NCI-H146 treated with DMSO at 0.1 percent for 48 hours (cell line): Measurements from ENCODE around the gene MAP3K21.

Experiments used
- DNase-seq: peaks from one replicate; lab custom pipeline; 2025; ENCODE audit not compliant: unreplicated experiment; lab: John Stamatoyannopoulos, UW

MAP3K21 gene

DNA sequence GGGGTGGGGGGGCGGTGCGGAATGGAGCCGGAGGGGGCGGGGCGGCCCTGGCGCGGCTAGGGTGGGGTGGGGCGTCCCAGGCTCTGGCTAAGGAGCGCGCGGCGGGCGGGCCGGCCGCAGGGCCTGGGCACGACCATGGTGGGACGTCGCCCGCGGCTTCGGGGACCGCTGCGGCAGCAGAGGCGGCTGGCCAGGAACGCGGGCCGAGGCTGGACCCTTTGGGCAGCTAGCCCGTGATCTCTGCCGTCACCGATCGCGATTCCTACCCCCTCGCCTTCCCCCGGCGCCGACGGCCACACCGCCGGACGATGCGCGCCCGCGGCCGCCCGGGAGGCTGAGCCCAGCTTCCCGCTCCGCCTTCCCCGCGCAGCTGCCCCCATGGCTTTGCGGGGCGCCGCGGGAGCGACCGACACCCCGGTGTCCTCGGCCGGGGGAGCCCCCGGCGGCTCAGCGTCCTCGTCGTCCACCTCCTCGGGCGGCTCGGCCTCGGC is at the start of gene MAP3K21:
Gene MAP3K21, plus strand, starts transcription at position 74 of the 491 bp plus-strand sequence. Its CDS starts 305 bp downstream, at position 379.
- DNase-seq, result no peak

DNA sequence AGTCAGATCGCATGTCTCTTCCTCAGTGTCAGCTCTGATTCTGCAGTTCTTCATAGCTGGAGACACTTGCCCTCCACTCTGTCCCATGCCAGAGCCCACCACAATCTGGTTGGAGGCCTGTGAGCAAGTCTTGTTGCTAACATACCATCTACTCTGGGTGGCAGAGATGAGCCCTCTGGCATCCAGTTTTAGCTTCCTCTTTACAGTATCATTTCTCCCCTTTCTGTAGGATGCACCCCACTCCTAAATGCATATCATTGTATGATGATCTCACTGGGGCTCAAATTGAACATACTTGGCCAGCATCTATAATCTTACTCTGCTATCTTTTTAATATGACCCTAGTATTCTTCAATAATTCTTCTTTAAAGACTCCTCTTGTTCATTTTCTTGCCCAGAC is 48.9 kb upstream of the MAP3K21 start:
- DNase-seq, result no peak

DNA sequence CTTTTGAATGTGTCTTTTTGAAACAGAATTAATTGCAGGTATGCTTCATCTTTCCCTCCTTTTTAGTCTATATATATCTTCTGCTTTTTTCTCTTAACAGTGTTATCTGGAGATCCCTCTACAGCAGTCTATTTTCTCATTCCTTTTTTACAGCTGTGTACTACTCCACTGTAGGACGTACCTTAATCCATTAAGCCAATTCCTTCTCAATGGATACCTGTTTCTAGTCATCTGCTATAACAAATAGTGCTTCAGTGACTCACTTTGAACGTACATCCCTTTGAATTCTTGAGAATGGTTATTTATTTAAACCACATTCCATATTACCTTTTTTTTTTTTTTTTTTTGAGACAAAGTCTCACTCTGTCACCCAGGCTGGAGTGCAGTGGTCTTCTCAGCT is 47.6 kb upstream of the MAP3K21 start:
- no peak for DNase-seq

DNA sequence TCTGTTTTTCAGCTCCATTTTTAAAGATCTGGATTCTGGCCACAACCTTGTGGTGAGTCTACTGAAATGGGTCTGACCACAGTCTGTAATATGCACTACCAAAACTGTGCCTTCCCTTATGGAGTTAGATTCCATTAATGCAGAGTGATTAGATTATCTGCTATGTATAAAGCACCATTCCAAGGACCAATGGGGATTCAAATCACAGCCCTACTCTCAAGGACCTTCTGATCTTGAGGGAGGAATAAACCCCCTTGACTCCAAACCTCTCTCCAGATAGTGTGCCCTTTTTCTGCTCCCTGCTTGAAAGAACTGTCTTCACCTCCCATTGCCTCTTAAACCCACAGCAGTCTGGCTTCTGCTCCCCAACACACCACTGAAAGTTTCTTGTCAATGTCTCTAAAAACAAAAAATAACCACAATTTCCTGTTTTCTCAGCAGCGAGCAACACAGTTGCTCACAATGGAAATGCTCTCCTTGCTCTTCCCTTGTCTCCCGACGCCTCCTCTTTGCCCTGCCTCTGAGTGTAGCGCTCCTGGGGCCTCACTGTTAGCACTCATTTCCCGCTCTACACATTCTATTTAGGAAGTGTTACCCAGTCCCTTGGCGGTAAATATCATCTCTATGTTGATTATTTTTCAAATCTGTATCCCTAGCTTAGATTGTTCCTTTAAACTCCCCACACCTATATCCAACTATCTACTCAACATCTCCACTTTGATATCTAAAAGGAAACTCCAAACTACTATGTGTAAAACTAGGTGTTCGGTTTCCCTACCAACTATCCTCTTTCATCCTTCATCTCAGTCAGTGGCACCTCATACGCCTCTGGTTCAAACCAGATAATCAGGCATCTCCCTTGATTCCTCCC is 45.6 kb upstream of the MAP3K21 start:
- no peak for DNase-seq

DNA sequence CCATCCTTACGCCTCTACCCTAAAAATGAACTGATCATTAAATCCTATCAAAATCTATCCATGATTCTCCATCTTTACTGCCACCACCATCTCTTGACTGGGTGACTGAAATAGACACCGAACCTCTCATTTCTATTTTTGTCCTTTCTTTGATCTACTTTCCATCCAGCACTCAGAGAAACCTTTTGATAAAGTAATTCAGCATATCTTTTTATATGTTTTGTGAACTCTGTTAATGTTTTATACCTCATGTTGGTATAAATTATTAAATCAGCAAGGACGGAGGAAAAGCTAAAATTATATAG is 45.0 kb upstream of the MAP3K21 start:
- DNase-seq, result no peak

DNA sequence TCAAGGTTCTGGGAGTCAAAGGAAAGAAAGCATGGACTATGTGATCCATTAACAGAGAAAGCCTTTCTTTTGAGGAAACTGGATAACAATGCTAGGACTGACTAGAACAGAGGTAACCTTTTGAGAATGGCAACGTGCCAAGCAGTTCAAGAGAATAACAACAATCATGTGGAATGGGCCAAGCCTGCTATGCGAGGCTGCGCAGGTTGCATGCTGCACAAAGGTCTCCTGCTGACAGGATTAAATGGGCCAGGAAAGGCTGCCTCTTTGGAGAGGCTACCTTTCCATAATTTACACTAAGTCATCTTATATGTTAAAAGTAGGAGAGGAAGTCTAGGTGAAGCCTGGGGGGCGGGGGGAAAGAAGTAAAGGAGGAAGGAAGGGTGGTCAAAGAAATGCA is 37.8 kb upstream of the MAP3K21 start:
- peak; percentile 82 for DNase-seq

DNA sequence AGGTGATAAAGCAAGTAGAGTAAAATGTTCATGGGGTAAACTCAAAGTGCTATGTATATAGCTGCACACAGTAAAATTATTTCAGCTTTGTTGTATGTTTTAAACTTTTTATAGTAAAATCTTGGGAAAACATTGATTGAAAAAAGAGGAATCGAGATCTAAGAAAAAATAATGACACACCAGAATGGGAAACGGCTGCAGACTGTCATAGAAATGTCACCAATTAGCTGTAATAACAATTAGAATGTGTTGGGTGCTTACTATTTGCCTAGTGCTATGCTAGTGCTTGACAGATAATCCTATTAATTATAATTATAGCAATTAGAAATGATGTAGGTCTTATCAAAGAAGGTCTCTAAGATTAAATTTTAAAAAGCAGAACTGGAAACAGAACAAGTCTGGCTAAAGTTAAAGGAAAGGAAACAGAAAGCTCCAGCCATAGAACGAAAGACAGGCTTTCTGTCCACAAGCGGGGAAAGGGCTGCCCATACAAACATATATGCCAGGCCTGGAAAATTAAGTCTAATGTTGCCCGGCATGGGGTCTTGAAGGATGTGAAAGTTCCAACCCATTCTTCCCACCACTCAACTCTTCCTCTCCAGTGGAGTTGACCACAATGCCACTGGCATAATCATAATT is 37.0 kb upstream of the MAP3K21 start:
- DNase-seq, result no peak

DNA sequence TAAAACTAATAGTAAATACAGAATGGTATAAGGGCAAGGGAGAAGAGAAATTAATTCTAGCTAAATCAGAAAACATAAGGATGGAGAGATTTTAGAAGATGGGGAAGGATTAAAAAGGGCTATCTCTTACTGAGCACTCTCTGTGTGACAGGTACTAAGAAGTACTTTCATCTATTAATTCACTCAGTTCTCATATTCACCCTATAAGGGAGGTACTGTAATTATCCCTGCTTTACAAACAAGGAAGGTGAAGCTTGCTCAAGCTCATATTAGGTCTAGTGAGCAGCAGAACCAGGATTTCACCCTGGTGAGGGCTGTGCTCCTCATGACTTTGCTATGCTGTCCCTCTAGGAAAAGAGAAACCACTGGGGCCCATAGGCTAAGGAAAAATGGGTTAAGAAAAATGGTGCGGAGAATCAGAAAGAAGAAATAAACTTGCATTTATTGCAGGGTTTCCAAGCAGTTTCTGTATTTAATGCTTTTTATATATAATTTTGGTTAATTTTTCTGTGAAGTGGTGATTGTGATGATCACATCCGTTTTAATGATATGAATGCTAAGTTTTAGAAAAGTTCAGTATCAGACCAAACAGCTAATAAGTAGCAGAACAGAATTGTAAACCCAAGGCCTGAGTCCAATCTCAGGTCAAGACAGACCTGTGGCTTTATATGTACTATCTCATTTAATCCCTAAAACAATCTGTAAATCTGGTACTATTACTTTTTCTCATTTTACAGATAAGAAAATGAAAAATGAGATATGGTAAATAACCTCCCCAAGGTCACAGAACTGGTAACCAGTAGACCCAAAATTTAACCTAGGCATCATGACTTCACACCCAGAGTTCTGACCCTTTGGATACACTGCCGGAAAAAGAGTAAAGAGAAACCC is 33.7 kb upstream of the MAP3K21 start:
- DNase-seq, result no peak

DNA sequence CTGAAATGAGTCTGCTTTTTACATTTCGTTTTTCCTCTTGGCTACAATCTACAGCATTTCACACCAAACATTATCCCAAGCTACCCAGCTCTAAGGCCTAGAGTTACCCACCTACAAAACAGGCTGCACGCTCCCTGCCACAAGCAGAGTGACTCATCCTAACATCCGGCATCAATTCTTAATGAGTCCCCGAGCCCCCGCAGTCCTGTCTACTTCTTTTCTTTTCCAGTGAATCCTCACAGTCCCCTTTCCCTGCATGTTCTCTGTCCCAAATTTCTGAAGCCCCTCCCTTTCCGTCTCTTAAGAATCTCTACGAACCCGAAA is 32.6 kb upstream of the MAP3K21 start:
- DNase-seq, result peak; percentile 46

DNA sequence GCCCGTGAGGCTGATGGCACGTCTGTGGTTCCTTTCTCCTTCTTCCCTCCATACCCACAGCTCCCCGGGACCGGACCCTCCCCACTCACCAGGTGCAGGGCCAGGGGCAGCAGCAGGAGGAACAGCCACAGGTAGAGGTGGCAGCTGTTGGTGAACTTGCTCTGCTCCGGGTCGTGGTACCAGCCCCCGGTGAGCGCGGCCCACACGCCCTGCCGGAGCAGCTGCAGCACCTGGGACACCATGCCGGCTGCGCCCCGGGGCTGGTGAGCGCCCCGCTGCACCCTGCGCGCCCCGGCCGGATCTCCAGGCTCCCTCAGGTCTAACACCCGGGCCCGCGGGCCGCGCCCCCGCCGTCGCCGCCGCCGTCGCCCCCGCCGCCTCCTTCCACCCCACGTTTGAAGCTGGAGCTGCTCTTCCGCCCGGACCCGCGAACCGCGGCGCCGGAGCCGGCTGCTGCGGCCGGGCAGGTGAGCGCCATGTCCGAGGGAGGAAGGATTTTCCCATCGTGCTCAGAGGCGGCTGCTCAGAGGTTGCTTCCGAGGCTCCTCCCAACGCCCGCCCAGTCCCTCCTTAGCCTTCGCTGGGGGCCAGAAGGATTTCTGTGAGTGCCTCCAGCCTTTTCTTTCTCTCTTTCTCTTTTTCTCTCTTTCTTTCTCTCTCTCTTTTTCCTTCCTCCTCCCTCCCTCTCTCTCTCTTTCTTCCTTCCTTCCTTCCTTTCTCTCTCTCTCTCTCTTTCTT is 32.1 kb upstream of the MAP3K21 start, which contains the start of gene PCNX2:
Gene PCNX2, minus strand, starts transcription at position 489 of the 738 bp plus-strand sequence. Its CDS starts 247 bp downstream, at position 242.
- peak; percentile 77 for DNase-seq

DNA sequence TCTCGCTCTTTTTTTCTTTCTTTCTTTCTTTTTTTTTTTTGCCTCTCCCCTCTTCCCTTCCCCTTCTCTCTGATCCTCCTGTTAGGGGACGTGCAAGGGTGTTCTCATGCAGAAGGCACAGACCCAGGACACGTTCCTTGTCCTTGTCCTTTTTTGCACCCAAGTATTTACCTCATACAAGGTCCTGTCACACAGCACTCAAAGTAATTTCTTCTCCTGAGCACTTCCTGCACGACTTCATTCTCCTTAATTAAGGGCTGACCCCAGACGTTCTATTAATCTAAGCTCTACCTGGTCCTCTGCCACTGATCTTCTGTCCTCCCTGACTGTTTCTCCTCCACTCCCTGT is 31.6 kb upstream of the MAP3K21 start:
- no peak for DNase-seq

DNA sequence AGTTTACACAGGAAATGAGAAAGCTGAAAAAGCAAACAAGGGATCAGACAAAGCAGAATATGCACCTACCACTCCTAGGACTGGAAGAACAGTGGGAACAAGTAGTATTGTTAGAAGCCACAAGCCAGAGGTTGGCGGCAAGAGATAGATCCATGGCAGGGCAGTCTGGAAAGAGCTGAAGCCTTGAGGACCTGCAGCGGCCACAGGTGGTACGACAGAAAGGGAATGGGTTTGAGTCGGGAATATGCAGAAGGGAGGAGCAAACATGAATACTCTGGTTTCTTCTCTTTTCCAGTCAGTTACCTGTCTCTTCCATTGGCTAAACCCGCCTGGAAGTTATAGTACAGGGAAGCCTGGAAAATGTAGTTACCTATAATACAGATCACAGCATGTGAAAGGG is 28.1 kb upstream of the MAP3K21 start:
- DNase-seq, result peak; percentile 5

DNA sequence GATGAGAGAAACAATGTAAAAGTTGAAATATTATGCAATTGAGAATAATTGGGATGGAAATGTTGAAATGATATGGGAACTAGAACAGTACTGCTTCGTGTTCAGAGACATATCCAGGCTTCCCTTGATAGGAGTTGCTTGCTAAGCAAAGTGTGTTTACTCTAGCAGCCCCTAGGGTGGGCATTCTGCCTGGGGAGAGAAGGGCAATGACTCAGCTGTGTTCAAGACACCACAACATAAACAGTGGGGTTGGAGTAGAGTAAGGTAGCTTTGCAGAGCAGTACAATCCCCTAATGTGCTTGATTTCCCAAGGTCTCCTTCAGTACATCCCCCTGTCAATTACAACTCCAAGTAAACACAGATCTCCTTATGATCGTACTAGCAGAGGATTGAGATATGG is 27.2 kb upstream of the MAP3K21 start:
- DNase-seq, result no peak

DNA sequence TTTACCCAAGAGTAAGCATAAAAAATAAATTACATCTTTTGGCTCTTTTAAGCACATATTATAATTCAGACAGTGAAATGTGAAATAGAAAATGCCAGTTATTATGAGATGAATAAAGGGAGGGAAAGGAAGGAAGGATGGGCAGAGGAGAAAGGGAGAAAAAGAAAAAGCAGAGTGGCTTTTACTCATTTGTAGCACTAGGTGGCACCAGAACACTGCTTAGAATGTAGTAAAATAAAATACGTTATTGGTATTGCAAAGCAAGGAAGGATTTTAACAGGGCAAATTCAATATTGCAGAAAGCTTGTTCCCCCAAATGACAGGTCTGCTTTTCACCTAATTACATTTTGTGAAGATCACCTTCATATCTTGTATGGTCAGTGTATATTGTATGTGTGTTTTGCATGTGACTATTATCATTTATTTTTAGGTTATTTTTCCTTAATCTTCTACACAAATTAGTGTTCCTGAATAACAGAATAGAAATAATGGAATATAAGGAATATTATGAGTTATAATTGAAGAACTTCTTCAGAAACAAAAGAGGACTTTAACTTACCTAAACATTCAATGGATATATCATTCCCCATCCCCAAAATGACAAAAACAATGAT is 22.9 kb upstream of the MAP3K21 start:
- peak; percentile 9 for DNase-seq

DNA sequence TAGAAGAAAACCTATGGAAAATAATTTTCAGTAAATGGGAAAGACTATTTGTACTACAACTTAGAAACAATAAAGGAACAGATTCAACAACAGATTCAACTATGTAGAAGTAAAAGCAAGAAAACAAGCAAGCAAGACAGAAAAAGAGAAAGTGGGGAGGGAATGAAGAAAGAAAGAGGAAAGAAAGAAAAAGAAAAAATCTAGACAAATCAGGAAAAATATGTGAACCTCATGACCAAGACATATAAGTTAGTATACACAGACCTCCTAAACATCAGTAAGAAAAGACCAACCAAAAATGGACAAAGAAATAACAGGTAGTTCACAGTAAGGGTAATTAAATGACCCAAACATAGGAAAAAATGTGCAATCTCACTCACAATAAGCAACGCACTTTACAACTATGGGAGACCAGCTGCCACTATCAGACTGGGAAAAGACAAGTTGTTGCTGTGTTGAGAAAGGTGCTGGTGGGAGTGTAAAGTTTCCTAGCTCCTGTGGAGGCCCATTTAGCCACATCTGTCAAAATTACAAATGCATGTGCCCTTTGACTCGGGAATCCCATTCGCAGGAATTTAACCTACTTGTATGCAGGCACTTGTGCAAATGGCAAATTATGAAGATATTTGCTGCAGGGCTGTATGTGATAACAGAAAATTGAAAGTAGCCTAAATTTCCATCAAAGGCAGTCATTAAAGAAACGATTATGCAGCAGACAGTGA is 13.9 kb upstream of the MAP3K21 start:
- DNase-seq, result no peak

DNA sequence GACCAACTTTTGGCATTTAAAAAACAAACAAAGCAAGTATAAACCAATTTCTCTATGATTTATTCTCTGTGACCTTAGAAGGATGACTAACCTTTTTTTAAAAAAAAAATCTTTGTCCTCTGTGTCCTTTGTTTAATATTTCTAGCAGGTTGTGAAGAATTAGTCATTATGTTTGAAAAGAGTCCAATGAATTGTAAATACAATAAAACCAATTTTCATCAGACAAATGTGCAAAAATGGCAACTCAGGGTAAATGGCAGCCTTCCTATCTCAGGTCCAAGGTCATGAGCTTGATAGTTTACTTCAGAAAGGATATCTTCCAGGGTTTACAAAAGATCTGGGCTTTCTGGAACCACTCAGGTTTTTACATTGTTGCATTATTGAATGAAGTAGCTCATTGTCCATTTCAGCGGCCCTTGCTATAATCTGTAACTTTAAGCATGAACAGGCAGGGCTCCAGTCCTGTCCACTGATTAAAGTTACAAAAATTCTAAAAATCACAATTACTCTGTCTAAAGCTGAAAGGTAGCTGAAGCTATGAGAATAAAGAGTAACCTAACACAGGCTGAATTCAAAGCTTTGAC is 11.7 kb upstream of the MAP3K21 start:
- no peak for DNase-seq

DNA sequence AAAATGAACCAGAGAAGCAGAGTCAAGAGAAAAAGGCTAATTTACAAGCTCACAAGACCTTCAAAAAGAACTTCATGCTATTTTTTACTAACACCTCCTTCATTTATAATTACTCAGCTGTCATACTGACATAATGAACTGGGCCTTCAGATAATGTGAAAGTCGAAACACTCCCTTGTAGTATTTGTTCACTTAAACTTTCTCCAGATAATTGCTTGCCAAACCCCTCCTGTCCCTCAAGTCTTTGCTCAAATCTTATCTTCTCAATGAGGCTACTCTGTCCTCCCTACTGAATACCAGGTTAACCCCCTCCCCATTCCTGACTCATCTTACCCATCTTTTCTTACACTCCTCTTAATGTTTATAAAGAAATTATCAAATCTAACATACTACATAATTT is 11.1 kb upstream of the MAP3K21 start:
- DNase-seq, result no peak

DNA sequence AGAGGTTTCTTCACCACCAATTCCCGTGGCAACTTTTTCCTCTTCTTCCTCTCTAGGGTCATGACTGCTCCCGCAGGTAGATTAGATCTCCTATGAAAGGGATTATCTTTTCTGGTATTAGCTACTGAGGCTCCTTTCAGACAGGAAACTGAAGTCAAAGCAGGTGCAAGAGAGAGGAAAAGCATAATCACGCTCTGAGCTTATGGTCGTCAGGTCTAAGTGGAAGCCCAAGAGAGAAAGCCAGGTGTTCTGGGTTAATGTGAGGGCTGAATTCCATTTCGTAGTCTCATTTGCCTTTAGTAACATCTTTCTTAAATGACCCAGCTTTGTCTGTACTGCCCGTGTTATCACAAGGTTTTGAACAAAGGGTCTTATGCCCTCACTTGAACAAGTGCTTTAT is 8.3 kb upstream of the MAP3K21 start:
- DNase-seq, result no peak

DNA sequence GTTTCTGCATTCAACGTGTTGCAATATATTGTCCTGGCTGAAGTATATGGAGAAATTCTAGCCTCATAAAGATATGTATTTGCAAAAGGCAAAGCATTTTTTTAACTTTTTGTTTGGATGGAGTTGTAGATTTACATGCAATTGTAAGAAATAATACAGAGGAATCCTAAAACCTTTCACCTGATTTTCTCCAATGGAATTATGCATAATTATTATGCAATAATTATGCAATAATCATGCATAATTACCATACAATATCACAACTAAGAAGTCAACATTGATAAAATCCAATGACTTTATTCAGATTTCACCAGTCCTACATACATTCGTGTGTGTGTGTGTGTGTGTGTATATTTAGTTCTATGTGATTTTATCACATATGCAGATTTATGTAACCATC is 7.5 kb upstream of the MAP3K21 start:
- no peak for DNase-seq

DNA sequence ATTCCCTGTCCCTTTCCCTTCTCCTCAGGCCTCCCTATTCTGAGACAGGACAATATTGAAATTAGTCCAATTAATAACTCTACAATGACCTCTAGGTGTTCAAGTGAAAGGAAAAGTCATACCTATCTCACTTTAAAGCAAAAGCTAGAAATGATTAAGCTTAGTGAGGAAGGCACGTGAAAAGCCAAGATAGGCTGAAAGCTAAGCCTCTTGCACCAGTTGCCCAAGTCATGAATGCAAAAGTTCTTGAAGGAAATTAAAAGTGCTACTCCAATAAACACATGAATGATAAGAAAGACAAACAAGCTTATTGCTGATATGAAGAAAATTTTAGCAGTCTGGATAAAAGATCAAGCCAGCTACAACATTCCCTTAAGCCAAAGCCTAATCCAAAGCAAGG is 3.8 kb upstream of the MAP3K21 start:
- DNase-seq, result no peak
